Large intestine (tissue), 12 donors: ENCODE data around the gene PDLIM5. TPM values are rescaled to one million over a fixed set of nuclear protein-coding genes. Genes with fewer than 3 reads are reported as not detected.
"Not testable (repeated sequence)": the region's sequence is repeated elsewhere in the genome, so short reads cannot be mapped to it uniquely, and the experiment has no call there.

ENCODE experiments used
- DNase-seq, 2 donors: peaks; one replicate each; pipeline versions ENCODE4 v3.0.0 to v3.0.0-alpha.2; 2013
- H3K27ac ChIP-seq: one replicate; pipeline ENCODE4 v1.5.1; 2013; ENCODE audit warnings: low read length
- H3K27me3 ChIP-seq: 2 replicates; pipeline ENCODE4 v1.6.1; 2013; ENCODE audit warnings: low read length; ENCODE audit not compliant: control insufficient read depth, insufficient read depth
- H3K36me3 ChIP-seq: 2 replicates; pipeline ENCODE4 v1.6.1; 2013; ENCODE audit warnings: low read length; ENCODE audit not compliant: control insufficient read depth, insufficient read depth
- H3K4me1 ChIP-seq: one replicate; pipeline ENCODE4 v1.6.1; 2013; ENCODE audit warnings: low read length; ENCODE audit not compliant: control insufficient read depth, insufficient read depth
- H3K4me3 ChIP-seq: one replicate; pipeline ENCODE4 v1.5.1; 2013; ENCODE audit warnings: low read length
- H3K9me3 ChIP-seq: one replicate; pipeline ENCODE4 v1.6.1; 2013; ENCODE audit warnings: mild to moderate bottlenecking, low read depth, low read length, moderate library complexity; ENCODE audit not compliant: control insufficient read depth
- WGBS: methylation state at CpG from one replicate; pipeline ENCODE4 v1.1.5; 2013; ENCODE audit warnings: low lambda C conversion rate; ENCODE audit not compliant: insufficient coverage; 5-methylcytosine and 5-hydroxymethylcytosine counted together
- long read RNA-seq, 11 donors: transcript quantifications; one replicate each; lab custom pipeline, GENCODE V29; 2026
- polyA plus RNA-seq: library from polyadenylated mRNA; unstranded; fragments of 120-200 nt; gene quantifications from one replicate; pipeline ENCODE4 v1.2.1, GENCODE V29; 2013

Gene PDLIM5
- 108 TPM for polyA plus RNA-seq
- long read RNA-seq, donor 1, full-length matches to known transcripts, result 7 of 7 reads
- long read RNA-seq, donor 1, partial matches to known transcripts, result 0 of 7 reads
- long read RNA-seq, donor 1, other reads (novel, unspliced or antisense), result 0 of 7 reads
- long read RNA-seq, donor 2, full-length matches to known transcripts, result 18 of 32 reads
- long read RNA-seq, donor 2, partial matches to known transcripts, result 14 of 32 reads
- long read RNA-seq, donor 2, other reads (novel, unspliced or antisense), result 0 of 32 reads
- long read RNA-seq, donor 3, full-length matches to known transcripts, result 21 of 31 reads
- long read RNA-seq, donor 3, partial matches to known transcripts, result 10 of 31 reads
- long read RNA-seq, donor 3, other reads (novel, unspliced or antisense), result 0 of 31 reads
- long read RNA-seq, donor 4, full-length matches to known transcripts, result 1 of 1 reads
- long read RNA-seq, donor 4, partial matches to known transcripts, result 0 of 1 reads
- long read RNA-seq, donor 4, other reads (novel, unspliced or antisense), result 0 of 1 reads
- long read RNA-seq, donor 5, full-length matches to known transcripts, result 5 of 5 reads
- long read RNA-seq, donor 5, partial matches to known transcripts, result 0 of 5 reads
- long read RNA-seq, donor 5, other reads (novel, unspliced or antisense), result 0 of 5 reads
- long read RNA-seq, donor 6, full-length matches to known transcripts, result 12 of 23 reads
- long read RNA-seq, donor 6, partial matches to known transcripts, result 11 of 23 reads
- long read RNA-seq, donor 6, other reads (novel, unspliced or antisense), result 0 of 23 reads
- long read RNA-seq, donor 7, full-length matches to known transcripts, result 7 of 7 reads
- long read RNA-seq, donor 7, partial matches to known transcripts, result 0 of 7 reads
- long read RNA-seq, donor 7, other reads (novel, unspliced or antisense), result 0 of 7 reads
- long read RNA-seq, donor 8, full-length matches to known transcripts, result 13 of 75 reads
- long read RNA-seq, donor 8, partial matches to known transcripts, result 62 of 75 reads
- long read RNA-seq, donor 8, other reads (novel, unspliced or antisense), result 0 of 75 reads
- long read RNA-seq, donor 9, full-length matches to known transcripts, result 9 of 15 reads
- long read RNA-seq, donor 9, partial matches to known transcripts, result 6 of 15 reads
- long read RNA-seq, donor 9, other reads (novel, unspliced or antisense), result 0 of 15 reads
- long read RNA-seq, donor 10, full-length matches to known transcripts, result 11 of 61 reads
- long read RNA-seq, donor 10, partial matches to known transcripts, result 50 of 61 reads
- long read RNA-seq, donor 10, other reads (novel, unspliced or antisense), result 0 of 61 reads
- long read RNA-seq, donor 11, full-length matches to known transcripts, result 7 of 7 reads
- long read RNA-seq, donor 11, partial matches to known transcripts, result 0 of 7 reads
- long read RNA-seq, donor 11, other reads (novel, unspliced or antisense), result 0 of 7 reads

GRCh38 chr4:94451695-94452475 is at the start of gene PDLIM5:
Gene PDLIM5, plus strand, starts transcription at chr4:94451942. Its CDS starts 3,347 bp downstream, at chr4:94455289.
- Histone ChIP-seq H3K36me3 (peaks cover 4% of the 10 kb centered on the region), H3K4me3 (peak within 1 kb of the TSS; percentile 96), H3K4me1 (peaks cover 29% of the 10 kb centered on the region), H3K9me3 (no peaks in the 10 kb centered on the region), H3K27me3 (no peaks in the 10 kb centered on the region), H3K27ac (peak within 1 kb of the TSS; percentile 97)
- DNase-seq, result peak; percentile 93 to 94
- no CpG with 5 or more reads among the region's 88 CpGs for WGBS

DNA sequence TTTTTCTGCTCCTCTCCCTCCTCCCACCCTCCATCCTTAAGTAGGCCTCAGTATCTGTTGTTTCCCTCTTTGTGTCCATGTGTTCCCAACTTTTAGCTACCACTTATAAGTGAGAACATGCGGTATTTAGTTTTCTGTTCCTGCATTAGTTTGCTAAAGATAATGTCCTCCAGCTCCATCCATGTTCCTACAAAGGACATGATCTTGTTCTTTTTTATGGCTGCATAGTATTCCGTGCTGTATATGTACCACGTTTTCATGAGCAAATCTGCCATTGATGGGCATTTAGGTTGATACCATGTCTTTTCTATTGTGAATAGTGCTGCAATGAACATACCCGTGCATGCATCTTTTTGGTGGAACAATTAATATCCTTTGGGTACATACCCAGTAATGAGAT is 49.3 kb upstream of the PDLIM5 start:
- H3K4me3 ChIP-seq, DNase-seq, H3K27ac ChIP-seq, H3K27me3 ChIP-seq, H3K9me3 ChIP-seq, H3K36me3 ChIP-seq, H3K4me1 ChIP-seq: not testable (repeated sequence)
- 100% methylated on average over 1 of the region's 4 CpGs for WGBS

- Histone ChIP-seq H3K27me3 (no peaks in the 10 kb centered on the region), H3K4me1 (no peaks in the 10 kb centered on the region), H3K36me3 (no peaks in the 10 kb centered on the region), H3K9me3 (no peaks in the 10 kb centered on the region), H3K27ac (no peak overlapping the region), H3K4me3 (no peak overlapping the region)
- DNase-seq, result no peak
Observed at GRCh38 chr4:94403751-94404150, 48.0 kb upstream of the PDLIM5 start.

GRCh38 chr4:94406668-94407437 is 44.9 kb upstream of the PDLIM5 start:
- Histone ChIP-seq H3K4me3 (no peak overlapping the region), H3K27ac (no peak overlapping the region), H3K27me3 (no peaks in the 10 kb centered on the region), H3K9me3 (no peaks in the 10 kb centered on the region), H3K36me3 (no peaks in the 10 kb centered on the region), H3K4me1 (no peaks in the 10 kb centered on the region)
- peak; percentile 74 for DNase-seq
- WGBS, result 28% methylated on average over 3 of the region's 10 CpGs

- no peak for DNase-seq
- WGBS, result 100% methylated on average over 2 of the region's 2 CpGs
- Histone ChIP-seq H3K9me3 (no peaks in the 10 kb centered on the region), H3K4me3 (no peak overlapping the region), H3K27me3 (no peaks in the 10 kb centered on the region), H3K4me1 (no peaks in the 10 kb centered on the region), H3K36me3 (no peaks in the 10 kb centered on the region), H3K27ac (peak overlapping the region; percentile 24)
Observed at GRCh38 chr4:94407846-94408245, 43.9 kb upstream of the PDLIM5 start.

GRCh38 chr4:94408549-94409374 is 43.0 kb upstream of the PDLIM5 start:
- WGBS, result 100% methylated on average over 2 of the region's 5 CpGs
- H3K4me1 ChIP-seq, result no peaks in the 10 kb centered on the region
- H3K36me3 ChIP-seq, result no peaks in the 10 kb centered on the region
- H3K27me3 ChIP-seq, result no peaks in the 10 kb centered on the region
- H3K9me3 ChIP-seq, result no peaks in the 10 kb centered on the region
- H3K27ac ChIP-seq, result peak overlapping the region; percentile 24
- no peak overlapping the region for H3K4me3 ChIP-seq
- peak; percentile 63 to 72 for DNase-seq

DNA sequence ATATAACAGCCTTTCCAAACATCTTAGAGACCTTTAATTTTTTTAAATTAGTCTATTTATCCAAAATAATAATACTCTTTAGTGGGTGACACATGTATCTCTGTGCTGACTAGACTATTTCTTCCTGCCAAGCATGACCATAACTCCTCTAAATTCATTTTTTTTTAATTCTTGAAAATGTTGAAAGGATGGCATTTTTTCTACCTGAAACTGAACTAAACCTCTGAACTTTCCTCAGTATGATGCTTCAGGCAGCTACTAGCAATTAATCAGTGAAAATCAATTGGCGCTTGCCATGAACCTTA is 42.4 kb upstream of the PDLIM5 start:
- H3K27ac ChIP-seq, result peak overlapping the region; percentile 24

GRCh38 chr4:94409962-94410361 is 41.8 kb upstream of the PDLIM5 start:
- no peaks in the 10 kb centered on the region for H3K9me3 ChIP-seq

More for the DNA sequence above, 42.4 kb upstream of the PDLIM5 start:
- no CpG with 5 or more reads among the region's 1 CpG for WGBS
- Histone ChIP-seq H3K36me3 (no peaks in the 10 kb centered on the region), H3K27me3 (no peaks in the 10 kb centered on the region), H3K4me1 (no peaks in the 10 kb centered on the region), H3K9me3 (no peaks in the 10 kb centered on the region), H3K4me3 (no peak overlapping the region)
- no peak for DNase-seq

More at GRCh38 chr4:94409962-94410361, 41.8 kb upstream of the PDLIM5 start:
- no peak for DNase-seq
- Histone ChIP-seq H3K36me3 (no peaks in the 10 kb centered on the region), H3K4me3 (no peak overlapping the region), H3K27me3 (no peaks in the 10 kb centered on the region), H3K4me1 (no peaks in the 10 kb centered on the region), H3K27ac (no peak overlapping the region)
